Loucy (cell line): Measurements from ENCODE around the gene CXXC5.

ENCODE experiments used
- EZH2phosphoT487 ChIP-seq: fragments of 200-600 bp; IDR thresholded peaks from 2 replicates; pipeline ENCODE4 v1.6.1; 2018; ENCODE audit warnings: antibody characterized with exemption, mild to moderate bottlenecking, moderate library complexity, borderline replicate concordance
- TF ChIP-seq, protein P1 (sequence below): fragments of 200-600 bp; sonication (generic); conservative IDR thresholded peaks from 2 replicates; pipeline ENCODE4 v1.5.1; 2014; ENCODE audit warnings: mild to moderate bottlenecking, antibody characterized with exemption, low read length

DNA sequence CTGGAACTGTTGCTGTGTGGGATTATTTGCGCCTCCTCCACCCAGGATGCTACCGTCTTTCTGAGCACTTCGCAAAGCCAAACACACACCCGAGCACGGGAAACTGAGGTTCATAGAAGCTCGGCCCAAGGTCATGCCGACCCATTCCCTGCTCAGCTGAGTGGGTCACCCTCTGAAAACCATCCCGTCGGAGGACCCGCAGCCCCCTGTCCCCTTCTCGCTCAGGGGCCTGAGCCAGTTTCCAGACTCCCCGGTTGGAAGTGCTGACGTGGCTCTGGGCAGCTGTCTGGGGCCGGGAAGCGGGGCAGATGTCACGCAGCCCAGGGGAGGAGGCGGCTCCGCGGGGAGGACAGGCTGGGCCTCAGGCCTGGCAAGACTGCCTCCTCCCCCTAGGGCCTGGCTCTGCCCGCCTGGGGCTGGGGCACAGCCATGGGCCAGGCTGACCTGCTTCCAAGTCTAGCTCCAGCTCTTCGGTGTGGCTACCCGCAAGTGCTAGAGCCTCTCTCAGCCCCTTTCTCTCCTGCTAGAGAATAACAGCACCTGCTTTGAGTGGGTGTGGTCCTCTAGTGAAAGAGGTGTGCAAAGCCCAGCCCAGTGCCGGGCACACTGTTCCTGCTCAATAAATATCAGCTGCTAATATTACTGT, 9.9 kb upstream of the CXXC5 start:
- TF ChIP-seq, protein P1, sequence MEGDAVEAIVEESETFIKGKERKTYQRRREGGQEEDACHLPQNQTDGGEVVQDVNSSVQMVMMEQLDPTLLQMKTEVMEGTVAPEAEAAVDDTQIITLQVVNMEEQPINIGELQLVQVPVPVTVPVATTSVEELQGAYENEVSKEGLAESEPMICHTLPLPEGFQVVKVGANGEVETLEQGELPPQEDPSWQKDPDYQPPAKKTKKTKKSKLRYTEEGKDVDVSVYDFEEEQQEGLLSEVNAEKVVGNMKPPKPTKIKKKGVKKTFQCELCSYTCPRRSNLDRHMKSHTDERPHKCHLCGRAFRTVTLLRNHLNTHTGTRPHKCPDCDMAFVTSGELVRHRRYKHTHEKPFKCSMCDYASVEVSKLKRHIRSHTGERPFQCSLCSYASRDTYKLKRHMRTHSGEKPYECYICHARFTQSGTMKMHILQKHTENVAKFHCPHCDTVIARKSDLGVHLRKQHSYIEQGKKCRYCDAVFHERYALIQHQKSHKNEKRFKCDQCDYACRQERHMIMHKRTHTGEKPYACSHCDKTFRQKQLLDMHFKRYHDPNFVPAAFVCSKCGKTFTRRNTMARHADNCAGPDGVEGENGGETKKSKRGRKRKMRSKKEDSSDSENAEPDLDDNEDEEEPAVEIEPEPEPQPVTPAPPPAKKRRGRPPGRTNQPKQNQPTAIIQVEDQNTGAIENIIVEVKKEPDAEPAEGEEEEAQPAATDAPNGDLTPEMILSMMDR: no peak
- TF ChIP-seq EZH2phosphoT487: no peak
